HepG2 (cell line): ENCODE measurements around the gene KLF3. TPM values are rescaled to one million over a fixed set of nuclear protein-coding genes. Genes with fewer than 3 reads are reported as not detected.

Experiments used
- DMAP1 ChIP-seq: IDR thresholded peaks from 2 replicates; pipeline ENCODE4 v1.6.1; 2016
- MAFK ChIP-seq, 2 experiments: IDR thresholded peaks in 1 of 2; conservative IDR thresholded peaks in 1 of 2; 2 replicates each; pipeline ENCODE4 v1.6.1; 2011; ENCODE audit warnings: improper control_type of control experiment in 2 of 2, low read length in 2 of 2
- RBAK ChIP-seq: sonication (generic); formaldehyde crosslinking; IDR thresholded peaks from 2 replicates; pipeline ENCODE4 v1.5.1; 2020; ENCODE audit warnings: mild to moderate bottlenecking, missing genetic modification reagents
- ZMAT3 ChIP-seq: sonication (generic); formaldehyde crosslinking; conservative IDR thresholded peaks from 2 replicates; pipeline ENCODE4 v1.7.0; 2021; ENCODE audit warnings: missing genetic modification reagents
- ZNF264 ChIP-seq: sonication (generic); formaldehyde crosslinking; IDR thresholded peaks from 2 replicates; pipeline ENCODE4 v1.4.0; 2020; ENCODE audit warnings: missing genetic modification reagents
- ZNF337 ChIP-seq: sonication (generic); formaldehyde crosslinking; IDR thresholded peaks from 2 replicates; pipeline ENCODE4 v1.5.1; 2020; ENCODE audit warnings: missing genetic modification reagents, low read depth, mild to moderate bottlenecking, borderline replicate concordance
- ZNF460 ChIP-seq: sonication (generic); formaldehyde crosslinking; IDR thresholded peaks from 2 replicates; pipeline ENCODE4 v1.5.1; 2020; ENCODE audit warnings: missing genetic modification reagents, mild to moderate bottlenecking, borderline replicate concordance
- ZNF510 ChIP-seq: sonication (generic); formaldehyde crosslinking; IDR thresholded peaks from 2 replicates; pipeline ENCODE4 v1.4.0; 2020; ENCODE audit warnings: low read depth, mild to moderate bottlenecking, missing genetic modification reagents
- ZNF598 ChIP-seq: sonication (generic); formaldehyde crosslinking; IDR thresholded peaks from 2 replicates; pipeline ENCODE4 v1.5.1; 2020; ENCODE audit warnings: mild to moderate bottlenecking, missing genetic modification reagents, borderline replicate concordance
- ZNF766 ChIP-seq: sonication (generic); formaldehyde crosslinking; IDR thresholded peaks from 2 replicates; pipeline ENCODE4 v1.5.0; 2020; ENCODE audit warnings: missing genetic modification reagents, borderline replicate concordance
- ZNF781 ChIP-seq: sonication (generic); formaldehyde crosslinking; IDR thresholded peaks from 2 replicates; pipeline ENCODE4 v1.5.1; 2020; ENCODE audit warnings: borderline replicate concordance, mild to moderate bottlenecking, missing genetic modification reagents; ENCODE audit errors: not compliant biosample characterization
- polyA plus RNA-seq, 8 experiments: library from polyadenylated mRNA; depleted of rRNA in 3 of 8; stranded (reverse) in 7 of 8; unstranded in 1 of 8; fragments of >200 nt; fragmentation: Illumina TruSeq in 4 of 8; extraction: Trizol in 4 of 8; gene quantifications; 2 replicates each; pipeline versions ENCODE4 v1.2.1 to v1.2.3, GENCODE V29; 2011 to 2016; ENCODE audit warnings: low read depth in 4 of 8, missing spikeins in 1 of 8, mixed read lengths in 1 of 8; ENCODE audit not compliant: insufficient read depth in 1 of 8
- total RNA-seq, 5 experiments: library from RNA; depleted of rRNA; stranded (reverse); fragments of >200 nt; fragmentation: Illumina TruSeq; extraction: Trizol; gene quantifications; 2 replicates each; pipeline ENCODE4 v1.2.3, GENCODE V29; 2016; ENCODE audit warnings: low read depth in 1 of 5
- TF ChIP-seq, protein P1 (sequence below), 2 experiments: IDR thresholded peaks; 2 replicates each; pipeline ENCODE4 v1.6.1; 2011 to 2012; ENCODE audit warnings: low read length in 2 of 2, borderline replicate concordance in 1 of 2, low read depth in 1 of 2, mild to moderate bottlenecking in 1 of 2, moderate library complexity in 1 of 2
- TF ChIP-seq, protein P2 (sequence below), 2 experiments: sonication (generic) in 1 of 2; formaldehyde crosslinking in 1 of 2; IDR thresholded peaks; 2 replicates each; pipeline versions ENCODE4 v1.4.0 to v1.6.1; 2018 to 2020; ENCODE audit warnings: missing genetic modification reagents in 2 of 2, borderline replicate concordance in 1 of 2, low read depth in 1 of 2, mild to moderate bottlenecking in 1 of 2, missing biosample characterization in 1 of 2
- TF ChIP-seq, protein P3 (sequence below): sonication (generic); formaldehyde crosslinking; IDR thresholded peaks from 2 replicates; pipeline ENCODE4 v1.5.1; 2020; ENCODE audit warnings: mild to moderate bottlenecking, missing genetic modification reagents, borderline replicate concordance

The KLF3 gene
- total and polyA plus RNA-seq, 2 of the 13 experiments (the other 11 are each of a cell fraction or from before 2014, with no cell fraction given), result 29.1 to 37.8 TPM

DNA sequence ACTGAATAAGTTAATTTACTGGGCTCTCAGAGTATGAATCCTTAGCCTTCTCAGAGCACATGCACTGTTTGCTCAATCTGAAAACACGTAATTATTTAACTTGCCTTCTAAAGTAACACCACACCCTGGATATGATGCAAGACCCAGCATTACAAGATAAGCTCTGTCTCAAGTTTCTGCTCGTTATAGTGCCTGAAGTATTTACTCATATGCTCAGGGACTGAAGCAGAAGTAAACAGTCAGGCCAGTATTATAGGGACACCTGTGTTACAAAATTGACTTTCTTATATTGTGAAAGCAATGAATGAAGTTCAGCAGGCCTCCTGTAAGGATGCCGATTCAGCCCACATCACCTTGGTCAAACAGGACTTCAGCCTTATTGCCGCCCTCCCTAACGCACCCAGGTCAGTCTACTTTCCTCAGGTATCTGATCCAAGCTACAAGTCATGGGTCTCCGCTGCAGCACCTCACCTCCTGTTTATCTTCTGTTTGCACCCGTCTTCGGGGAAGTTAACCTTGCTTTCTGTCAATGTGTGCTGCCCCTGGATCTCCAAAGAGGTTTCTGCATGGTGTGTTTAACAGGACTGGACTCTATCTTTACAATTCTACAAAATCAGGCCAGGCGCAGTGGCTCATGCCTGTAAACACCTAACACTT is 42.8 kb upstream of the KLF3 start (continued):
- TF ChIP-seq, protein P1, sequence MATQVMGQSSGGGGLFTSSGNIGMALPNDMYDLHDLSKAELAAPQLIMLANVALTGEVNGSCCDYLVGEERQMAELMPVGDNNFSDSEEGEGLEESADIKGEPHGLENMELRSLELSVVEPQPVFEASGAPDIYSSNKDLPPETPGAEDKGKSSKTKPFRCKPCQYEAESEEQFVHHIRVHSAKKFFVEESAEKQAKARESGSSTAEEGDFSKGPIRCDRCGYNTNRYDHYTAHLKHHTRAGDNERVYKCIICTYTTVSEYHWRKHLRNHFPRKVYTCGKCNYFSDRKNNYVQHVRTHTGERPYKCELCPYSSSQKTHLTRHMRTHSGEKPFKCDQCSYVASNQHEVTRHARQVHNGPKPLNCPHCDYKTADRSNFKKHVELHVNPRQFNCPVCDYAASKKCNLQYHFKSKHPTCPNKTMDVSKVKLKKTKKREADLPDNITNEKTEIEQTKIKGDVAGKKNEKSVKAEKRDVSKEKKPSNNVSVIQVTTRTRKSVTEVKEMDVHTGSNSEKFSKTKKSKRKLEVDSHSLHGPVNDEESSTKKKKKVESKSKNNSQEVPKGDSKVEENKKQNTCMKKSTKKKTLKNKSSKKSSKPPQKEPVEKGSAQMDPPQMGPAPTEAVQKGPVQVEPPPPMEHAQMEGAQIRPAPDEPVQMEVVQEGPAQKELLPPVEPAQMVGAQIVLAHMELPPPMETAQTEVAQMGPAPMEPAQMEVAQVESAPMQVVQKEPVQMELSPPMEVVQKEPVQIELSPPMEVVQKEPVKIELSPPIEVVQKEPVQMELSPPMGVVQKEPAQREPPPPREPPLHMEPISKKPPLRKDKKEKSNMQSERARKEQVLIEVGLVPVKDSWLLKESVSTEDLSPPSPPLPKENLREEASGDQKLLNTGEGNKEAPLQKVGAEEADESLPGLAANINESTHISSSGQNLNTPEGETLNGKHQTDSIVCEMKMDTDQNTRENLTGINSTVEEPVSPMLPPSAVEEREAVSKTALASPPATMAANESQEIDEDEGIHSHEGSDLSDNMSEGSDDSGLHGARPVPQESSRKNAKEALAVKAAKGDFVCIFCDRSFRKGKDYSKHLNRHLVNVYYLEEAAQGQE (IDR thresholded peaks at IDR 0.05; ENCODE audit: borderline replicate concordance in 1 of 2, low read depth in 1 of 2, low read length in 2 of 2), result no peak
- TF ChIP-seq ZNF598 (CRISPR knock-in tag) (no peak), ZNF337 (CRISPR knock-in tag) (no peak), MAFK (conservative IDR thresholded peaks at IDR 0.05 in 1 of 2, IDR thresholded peaks at IDR 0.05 in 1 of 2; ENCODE audit: low read length in 2 of 2) (no peak), ZNF781 (CRISPR knock-in tag) (no peak), RBAK (no peak), ZMAT3 (CRISPR knock-in tag) (no peak), DMAP1 (CRISPR knock-in tag) (no peak), ZNF264 (CRISPR knock-in tag) (no peak), ZNF766 (CRISPR knock-in tag) (no peak), ZNF510 (CRISPR knock-in tag) (no peak), ZNF460 (CRISPR knock-in tag) (no peak)
- TF ChIP-seq, protein P2, sequence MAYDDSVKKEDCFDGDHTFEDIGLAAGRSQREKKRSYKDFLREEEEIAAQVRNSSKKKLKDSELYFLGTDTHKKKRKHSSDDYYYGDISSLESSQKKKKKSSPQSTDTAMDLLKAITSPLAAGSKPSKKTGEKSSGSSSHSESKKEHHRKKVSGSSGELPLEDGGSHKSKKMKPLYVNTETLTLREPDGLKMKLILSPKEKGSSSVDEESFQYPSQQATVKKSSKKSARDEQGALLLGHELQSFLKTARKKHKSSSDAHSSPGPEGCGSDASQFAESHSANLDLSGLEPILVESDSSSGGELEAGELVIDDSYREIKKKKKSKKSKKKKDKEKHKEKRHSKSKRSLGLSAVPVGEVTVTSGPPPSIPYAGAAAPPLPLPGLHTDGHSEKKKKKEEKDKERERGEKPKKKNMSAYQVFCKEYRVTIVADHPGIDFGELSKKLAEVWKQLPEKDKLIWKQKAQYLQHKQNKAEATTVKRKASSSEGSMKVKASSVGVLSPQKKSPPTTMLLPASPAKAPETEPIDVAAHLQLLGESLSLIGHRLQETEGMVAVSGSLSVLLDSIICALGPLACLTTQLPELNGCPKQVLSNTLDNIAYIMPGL (CRISPR knock-in tag; IDR thresholded peaks at IDR 0.05; ENCODE audit: borderline replicate concordance in 1 of 2, low read depth in 1 of 2), result 0 out of 4 replicates have a peak, but pooled peaks of 1 of the 2 experiments have one; percentile 23
- TF ChIP-seq, protein P3, sequence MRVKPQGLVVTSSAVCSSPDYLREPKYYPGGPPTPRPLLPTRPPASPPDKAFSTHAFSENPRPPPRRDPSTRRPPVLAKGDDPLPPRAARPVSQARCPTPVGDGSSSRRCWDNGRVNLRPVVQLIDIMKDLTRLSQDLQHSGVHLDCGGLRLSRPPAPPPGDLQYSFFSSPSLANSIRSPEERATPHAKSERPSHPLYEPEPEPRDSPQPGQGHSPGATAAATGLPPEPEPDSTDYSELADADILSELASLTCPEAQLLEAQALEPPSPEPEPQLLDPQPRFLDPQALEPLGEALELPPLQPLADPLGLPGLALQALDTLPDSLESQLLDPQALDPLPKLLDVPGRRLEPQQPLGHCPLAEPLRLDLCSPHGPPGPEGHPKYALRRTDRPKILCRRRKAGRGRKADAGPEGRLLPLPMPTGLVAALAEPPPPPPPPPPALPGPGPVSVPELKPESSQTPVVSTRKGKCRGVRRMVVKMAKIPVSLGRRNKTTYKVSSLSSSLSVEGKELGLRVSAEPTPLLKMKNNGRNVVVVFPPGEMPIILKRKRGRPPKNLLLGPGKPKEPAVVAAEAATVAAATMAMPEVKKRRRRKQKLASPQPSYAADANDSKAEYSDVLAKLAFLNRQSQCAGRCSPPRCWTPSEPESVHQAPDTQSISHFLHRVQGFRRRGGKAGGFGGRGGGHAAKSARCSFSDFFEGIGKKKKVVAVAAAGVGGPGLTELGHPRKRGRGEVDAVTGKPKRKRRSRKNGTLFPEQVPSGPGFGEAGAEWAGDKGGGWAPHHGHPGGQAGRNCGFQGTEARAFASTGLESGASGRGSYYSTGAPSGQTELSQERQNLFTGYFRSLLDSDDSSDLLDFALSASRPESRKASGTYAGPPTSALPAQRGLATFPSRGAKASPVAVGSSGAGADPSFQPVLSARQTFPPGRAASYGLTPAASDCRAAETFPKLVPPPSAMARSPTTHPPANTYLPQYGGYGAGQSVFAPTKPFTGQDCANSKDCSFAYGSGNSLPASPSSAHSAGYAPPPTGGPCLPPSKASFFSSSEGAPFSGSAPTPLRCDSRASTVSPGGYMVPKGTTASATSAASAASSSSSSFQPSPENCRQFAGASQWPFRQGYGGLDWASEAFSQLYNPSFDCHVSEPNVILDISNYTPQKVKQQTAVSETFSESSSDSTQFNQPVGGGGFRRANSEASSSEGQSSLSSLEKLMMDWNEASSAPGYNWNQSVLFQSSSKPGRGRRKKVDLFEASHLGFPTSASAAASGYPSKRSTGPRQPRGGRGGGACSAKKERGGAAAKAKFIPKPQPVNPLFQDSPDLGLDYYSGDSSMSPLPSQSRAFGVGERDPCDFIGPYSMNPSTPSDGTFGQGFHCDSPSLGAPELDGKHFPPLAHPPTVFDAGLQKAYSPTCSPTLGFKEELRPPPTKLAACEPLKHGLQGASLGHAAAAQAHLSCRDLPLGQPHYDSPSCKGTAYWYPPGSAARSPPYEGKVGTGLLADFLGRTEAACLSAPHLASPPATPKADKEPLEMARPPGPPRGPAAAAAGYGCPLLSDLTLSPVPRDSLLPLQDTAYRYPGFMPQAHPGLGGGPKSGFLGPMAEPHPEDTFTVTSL (CRISPR knock-in tag), result peak; percentile 37; the same call in 1 of the 2 replicates
